HG02981 (cell line): ENCODE data around the gene UPK1B.

Experiments used
- ATAC-seq: cut with Tn5 transposase; IDR thresholded peaks from one replicate; pipeline ENCODE4 v1.9.1; 2021; ENCODE audit warnings: mild to moderate bottlenecking, moderate library complexity; ENCODE audit not compliant: unreplicated experiment

UPK1B gene

GRCh38 chr3:119245778-119246177 is 72.4 kb downstream of the UPK1B start:
- ATAC-seq: no peak
